H1 (cell line): ENCODE measurements around the gene RUBCN. TPM values are rescaled to one million over a fixed set of nuclear protein-coding genes. Genes with fewer than 3 reads are reported as not detected.

ENCODE experiments used
- CTCF ChIA-PET: fragments of 300-600 bp; sonication (Branson Sonifier 250); formaldehyde crosslinking; loops from one replicate; lab custom pipeline; 2021; ENCODE audit not compliant: partially characterized antibody; lab: Charles Lee
- POLR2A ChIA-PET: fragments of 300-600 bp; sonication (Branson Sonifier 250); formaldehyde crosslinking; loops from one replicate; lab custom pipeline; 2021; ENCODE audit warnings: inconsistent platforms; ENCODE audit not compliant: partially characterized antibody; lab: Charles Lee
- DNase-seq, 2 experiments: peaks; one replicate each; pipeline versions ENCODE4 v3.0.0 to v3.0.0-alpha.2; 2010 to 2022; ENCODE audit warnings: low spot score in 2 of 2, low read depth in 1 of 2, mixed read lengths in 1 of 2
- FAIRE-seq: peaks from 2 replicates; lab custom pipeline; 2011; peaks lifted over from hg19 to GRCh38; lab: Jason Lieb, UNC
- H2AFZ ChIP-seq: 2 replicates; pipeline ENCODE4 v1.8.1; 2012; ENCODE audit warnings: low read length, inconsistent platforms
- H2AK5ac ChIP-seq: 2 replicates; pipeline ENCODE4 v1.6.1; 2013; ENCODE audit warnings: low read depth, low read length
- H2BK120ac ChIP-seq: replicated peaks from 2 replicates; pipeline ENCODE3; 2013; ENCODE audit warnings: low read depth, low read length, inconsistent platforms
- H2BK12ac ChIP-seq: 2 replicates; pipeline ENCODE4 v1.6.1; 2013; ENCODE audit warnings: low read depth, low read length
- H2BK15ac ChIP-seq: 2 replicates; pipeline ENCODE4 v1.6.1; 2013; ENCODE audit warnings: low read length
- H2BK20ac ChIP-seq: 2 replicates; pipeline ENCODE4 v1.6.1; 2013; ENCODE audit warnings: low read length
- H2BK5ac ChIP-seq: 2 replicates; pipeline ENCODE4 v1.6.1; 2013; ENCODE audit warnings: low read depth, low read length
- H3K14ac ChIP-seq: 2 replicates; pipeline ENCODE4 v1.6.1; 2013; ENCODE audit warnings: inconsistent platforms; ENCODE audit not compliant: insufficient read length
- H3K18ac ChIP-seq: 2 replicates; pipeline ENCODE4 v1.6.1; 2013; ENCODE audit warnings: low read length; ENCODE audit errors: extremely low read depth
- H3K23ac ChIP-seq: 2 replicates; pipeline ENCODE4 v1.6.1; 2013; ENCODE audit warnings: inconsistent platforms; ENCODE audit not compliant: insufficient read length
- H3K23me2 ChIP-seq: 2 replicates; pipeline ENCODE4 v1.6.1; 2013; ENCODE audit warnings: low read depth, low read length
- H3K27ac ChIP-seq: 2 replicates; pipeline ENCODE4 v1.6.1; 2011; ENCODE audit warnings: low read depth, low read length, inconsistent platforms
- H3K27me3 ChIP-seq, 4 experiments: replicated peaks in 1 of 4; 1 replicate in 1 of 4; 2 replicates in 3 of 4; pipeline versions ENCODE4 v1.6.1 to v1.8.1; 2011 to 2013; ENCODE audit warnings: low read length in 3 of 4, mild to moderate bottlenecking in 3 of 4, inconsistent platforms in 2 of 4, mixed read lengths in 2 of 4, moderate library complexity in 1 of 4; ENCODE audit not compliant: control insufficient read depth in 3 of 4, insufficient read depth in 3 of 4; ENCODE audit errors: extremely low read depth in 1 of 4
- H3K36me3 ChIP-seq, 4 experiments: 2 replicates each; pipeline versions ENCODE4 v1.6.1 to v1.8.1; 2011 to 2013; ENCODE audit warnings: mild to moderate bottlenecking in 4 of 4, low read length in 3 of 4, moderate library complexity in 2 of 4, control low read depth in 1 of 4, inconsistent platforms in 1 of 4; ENCODE audit not compliant: insufficient read depth in 4 of 4, control insufficient read depth in 2 of 4
- H3K4ac ChIP-seq: replicated peaks from 2 replicates; pipeline ENCODE3; 2013; ENCODE audit warnings: low read length, low read depth, mixed read lengths, inconsistent platforms; ENCODE audit not compliant: insufficient read length
- H3K4me1 ChIP-seq, 4 experiments: replicated peaks in 1 of 4; 1 replicate in 1 of 4; 2 replicates in 3 of 4; pipeline versions ENCODE4 v1.6.1 to v1.8.1; 2011 to 2013; ENCODE audit warnings: low read length in 3 of 4, inconsistent platforms in 2 of 4, mixed read lengths in 1 of 4; ENCODE audit not compliant: insufficient read depth in 4 of 4, control insufficient read depth in 3 of 4
- H3K4me2 ChIP-seq, 2 experiments: 2 replicates each; pipeline versions ENCODE4 v1.6.1 to v1.8.1; 2011 to 2013; ENCODE audit warnings: low read depth in 2 of 2, low read length in 2 of 2, control low read depth in 1 of 2, inconsistent platforms in 1 of 2, mild to moderate bottlenecking in 1 of 2; ENCODE audit not compliant: insufficient read depth in 1 of 2
- H3K4me3 ChIP-seq, 4 experiments: fragments of 200-600, 300-600 bp in 1 of 4; sonication (generic), shearing (Covaris generic), sonication (Bioruptor Twin) in 1 of 4; 2 replicates each; pipeline versions ENCODE4 v1.5.1 to v1.8.1; 2011 to 2016; ENCODE audit warnings: low read length in 4 of 4, low read depth in 3 of 4, control low read depth in 2 of 4, inconsistent platforms in 2 of 4, mild to moderate bottlenecking in 2 of 4, mixed read lengths in 1 of 4, moderate library complexity in 1 of 4; ENCODE audit not compliant: insufficient read depth in 2 of 4; ENCODE audit errors: extremely low read depth in 1 of 4
- H3K56ac ChIP-seq: replicated peaks from 2 replicates; pipeline ENCODE3; 2013; ENCODE audit warnings: low read depth, mild to moderate bottlenecking, mixed read lengths, low read length, inconsistent platforms; ENCODE audit not compliant: insufficient read length
- H3K79me1 ChIP-seq: 2 replicates; pipeline ENCODE4 v1.6.1; 2013; ENCODE audit warnings: low read depth, low read length, control low read depth
- H3K79me2 ChIP-seq, 2 experiments: 2 replicates each; pipeline versions ENCODE4 v1.6.1 to v1.8.1; 2012 to 2013; ENCODE audit warnings: low read length in 2 of 2, mild to moderate bottlenecking in 2 of 2, inconsistent platforms in 1 of 2; ENCODE audit not compliant: insufficient read depth in 2 of 2, control insufficient read depth in 1 of 2
- H3K9ac ChIP-seq, 4 experiments: replicated peaks in 1 of 4; 1 replicate in 1 of 4; 2 replicates in 3 of 4; pipeline versions ENCODE4 v1.6.1 to v1.8.1; 2011 to 2013; ENCODE audit warnings: low read depth in 3 of 4, low read length in 3 of 4, control low read depth in 2 of 4, mild to moderate bottlenecking in 2 of 4, moderate library complexity in 2 of 4, inconsistent platforms in 1 of 4; ENCODE audit errors: extremely low read depth in 1 of 4
- H3K9me3 ChIP-seq, 2 experiments: 2 replicates each; pipeline versions ENCODE4 v1.6.1 to v1.8.1; 2012 to 2013; ENCODE audit warnings: mild to moderate bottlenecking in 2 of 2, moderate library complexity in 2 of 2, control low read depth in 1 of 2, inconsistent platforms in 1 of 2, low read depth in 1 of 2, low read length in 1 of 2, mixed read lengths in 1 of 2; ENCODE audit not compliant: insufficient read depth in 2 of 2
- H4K20me1 ChIP-seq, 2 experiments: replicated peaks in 1 of 2; 2 replicates each; pipeline versions ENCODE3 to v1.8.1; 2011 to 2013; ENCODE audit warnings: inconsistent platforms in 2 of 2, low read length in 2 of 2, mild to moderate bottlenecking in 1 of 2; ENCODE audit not compliant: insufficient read depth in 2 of 2, control insufficient read depth in 1 of 2
- H4K5ac ChIP-seq: 2 replicates; pipeline ENCODE4 v1.6.1; 2013; ENCODE audit warnings: low read length, low read depth, mixed read lengths, inconsistent platforms; ENCODE audit not compliant: insufficient read length
- H4K8ac ChIP-seq: 2 replicates; pipeline ENCODE4 v1.8.0; 2013; ENCODE audit warnings: mild to moderate bottlenecking, moderate library complexity, low read length, inconsistent platforms; ENCODE audit not compliant: insufficient read depth; ENCODE audit errors: extremely low read depth
- H4K91ac ChIP-seq: replicated peaks from 2 replicates; pipeline ENCODE3; 2013; ENCODE audit warnings: low read length, mixed read lengths, inconsistent platforms; ENCODE audit not compliant: insufficient read length
- BCL11A ChIP-seq, 2 experiments: IDR thresholded peaks; one replicate each; pipeline ENCODE4 v1.6.1; 2011; ENCODE audit warnings: low read depth in 2 of 2, low read length in 2 of 2, mild to moderate bottlenecking in 2 of 2
- CTCF ChIP-seq, 3 experiments: IDR thresholded peaks; 1 replicate in 2 of 3; 2 replicates in 1 of 3; pipeline versions ENCODE4 v1.5.1 to v1.6.1; 2011; ENCODE audit warnings: low read length in 3 of 3, mild to moderate bottlenecking in 3 of 3, inconsistent platforms in 2 of 3, low read depth in 1 of 3, moderate library complexity in 1 of 3; ENCODE audit not compliant: insufficient read depth in 1 of 3; ENCODE audit errors: control extremely low read depth in 1 of 3
- FOSL1 ChIP-seq: IDR thresholded peaks from 2 replicates; pipeline ENCODE4 v1.6.1; 2011; ENCODE audit warnings: mild to moderate bottlenecking, low read depth, low read length, moderate library complexity; ENCODE audit not compliant: insufficient read depth
- GABPA ChIP-seq: IDR thresholded peaks from 2 replicates; pipeline ENCODE4 v1.6.1; 2011; ENCODE audit warnings: mild to moderate bottlenecking, low read length, moderate library complexity, borderline replicate concordance; ENCODE audit not compliant: insufficient read depth
- JUN ChIP-seq: IDR thresholded peaks from 2 replicates; pipeline ENCODE4 v1.6.1; 2011; ENCODE audit warnings: low read depth, mild to moderate bottlenecking, improper control_type of control experiment, low read length
- KDM1A ChIP-seq: fragments of 200-600, 300-600 bp; sonication (generic); IDR thresholded peaks from 2 replicates; pipeline ENCODE4 v1.7.1; 2016; ENCODE audit warnings: mild to moderate bottlenecking, low read length, borderline replicate concordance
- NANOG ChIP-seq: IDR thresholded peaks from 2 replicates; pipeline ENCODE4 v1.6.1; 2011; ENCODE audit warnings: low read length, low read depth, mild to moderate bottlenecking, inconsistent platforms; ENCODE audit not compliant: insufficient read depth, poor library complexity, severe bottlenecking
- PHF8 ChIP-seq: fragments of 200-600 bp; sonication (generic); conservative IDR thresholded peaks from 2 replicates; pipeline ENCODE4 v1.7.1; 2012; ENCODE audit warnings: low read depth, mild to moderate bottlenecking, inconsistent platforms, low read length, moderate library complexity
- POLR2A ChIP-seq, 2 experiments: IDR thresholded peaks; 1 replicate in 1 of 2; 2 replicates in 1 of 2; pipeline ENCODE4 v1.6.1; 2011; ENCODE audit warnings: low read depth in 2 of 2, low read length in 2 of 2, mild to moderate bottlenecking in 2 of 2; ENCODE audit errors: control extremely low read depth in 1 of 2
- RFX5 ChIP-seq: IDR thresholded peaks from 2 replicates; pipeline ENCODE4 v1.6.1; 2011; ENCODE audit warnings: low read depth, low read length, improper control_type of control experiment, borderline replicate concordance
- SP4 ChIP-seq: IDR thresholded peaks from 2 replicates; pipeline ENCODE4 v1.6.1; 2012; ENCODE audit warnings: low read length, inconsistent platforms
- SRF ChIP-seq: IDR thresholded peaks from 2 replicates; pipeline ENCODE4 v1.6.1; 2011; ENCODE audit warnings: mild to moderate bottlenecking, low read depth, low read length, moderate library complexity
- WGBS, 2 experiments: shearing (Covaris generic) in 1 of 2; methylation state at CpG; one replicate each; pipeline versions ENCODE4 v1.1.6 to v1.1.7; 2013 to 2015; ENCODE audit warnings: low lambda C conversion rate in 2 of 2, mixed read lengths in 2 of 2, inconsistent platforms in 1 of 2, low coverage in 1 of 2, missing lambda C conversion rate in 1 of 2; ENCODE audit not compliant: insufficient replicate concordance in 2 of 2, insufficient coverage in 1 of 2, insufficient read length in 1 of 2; ENCODE audit errors: extremely low coverage in 1 of 2, missing lambda C conversion rate in 1 of 2; 5-methylcytosine and 5-hydroxymethylcytosine counted together
- polyA plus RNA-seq, 7 experiments: library from polyadenylated mRNA; depleted of rRNA in 3 of 7; stranded (reverse) in 5 of 7; unstranded in 2 of 7; fragments of >200 nt in 5 of 7; fragments of 200-250 nt in 2 of 7; gene quantifications; 1 replicate in 5 of 7; 2 replicates in 1 of 7; 4 replicates in 1 of 7; pipeline versions ENCODE4 v1.2.1 to v1.2.3, GENCODE V29; 2011 to 2013; ENCODE audit warnings: missing spikeins in 2 of 7, mixed read lengths in 2 of 7
- total RNA-seq: library from RNA; stranded (reverse); fragmentation: NEBNext Ultra II Directional; extraction: Animal tissue kit (Norgen Biotek cat#: 25700); gene quantifications from 2 replicates; pipeline ENCODE4 v1.2.1, GENCODE V29; 2021

Gene RUBCN
- total and polyA plus RNA-seq, 2 of the 8 experiments (the other 6 are each of a cell fraction or from before 2014, with no cell fraction given), result 9.3 to 21.9 TPM

DNA sequence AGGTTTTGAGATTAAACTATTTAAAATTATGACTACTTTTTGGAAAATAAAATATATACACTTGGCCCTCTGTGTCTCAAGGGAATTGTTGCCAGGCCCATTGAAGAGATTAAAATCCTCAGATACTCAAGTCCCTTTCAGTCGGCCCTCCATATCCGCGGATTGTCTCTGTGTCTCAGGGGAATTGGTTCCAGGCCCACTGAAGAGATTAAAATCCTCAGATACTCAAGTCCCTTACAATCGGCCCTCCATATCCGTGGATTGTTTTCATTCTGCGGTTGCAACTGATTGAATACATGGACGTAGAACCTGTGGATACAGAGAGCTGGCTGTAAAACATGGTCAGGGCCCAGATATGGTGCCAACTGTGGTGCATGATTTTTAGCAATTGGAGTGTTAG, 38.6 kb upstream of the RUBCN start:
- Histone ChIP-seq H2BK120ac (no peak overlapping the region), H3K23ac (no peak overlapping the region), H3K14ac (no peak overlapping the region), H2BK20ac (no peak overlapping the region), H4K5ac (no peak overlapping the region), H3K27ac (no peak overlapping the region), H3K36me3 (peaks cover 0 to 7% (median 2%) of the 10 kb centered on the region in 4 experiments; a peak in 3 of 8 replicates), H3K4ac (no peak overlapping the region), H3K9me3 (no peaks in the 10 kb centered on the region), H3K4me3 (no peak overlapping the region), H3K79me2 (no peaks in the 10 kb centered on the region), H2BK12ac (no peak overlapping the region), H2BK15ac (no peak overlapping the region), H3K4me1 (no peaks in the 10 kb centered on the region), H2BK5ac (no peak overlapping the region), H3K4me2 (no peak overlapping the region), H3K56ac (no peak overlapping the region), H3K79me1 (no peaks in the 10 kb centered on the region), H3K27me3 (no peaks in the 10 kb centered on the region), H3K18ac (no peak overlapping the region), H3K23me2 (no peaks in the 10 kb centered on the region), H4K8ac (no peak overlapping the region), H2AK5ac (no peak overlapping the region), H4K91ac (no peak overlapping the region), H4K20me1 (peaks cover 0 to 1% of the 10 kb centered on the region in 2 experiments), H3K9ac (no peak overlapping the region), H2AFZ (no peak overlapping the region)
- WGBS, 2 experiments, result 88% methylated on average over 7 of the region's 7 CpGs; no CpG with 5 or more reads in 1 of the 2 experiments
- ChIA-PET POLR2A (interaction anchor here (1.3 kb wide), 1 partner anchor 16 kb away, joined by 8 read pairs; the partner anchor contains the start of gene LRCH3), CTCF (no interaction called here)
- DNase-seq (no peak), FAIRE-seq (no peak)
- TF ChIP-seq JUN, result no peak
- TF ChIP-seq CTCF (IDR thresholded peaks at IDR 0.05; ENCODE audit: control extremely low read depth in 1 of 3, insufficient read depth in 1 of 3, low read depth in 1 of 3, low read length in 3 of 3), result no peak
- no peak for TF ChIP-seq GABPA
- no peak for TF ChIP-seq POLR2A (IDR thresholded peaks at IDR 0.05; ENCODE audit: control extremely low read depth in 1 of 2, low read depth in 2 of 2, low read length in 2 of 2)
- no peak for TF ChIP-seq KDM1A
- no peak for TF ChIP-seq RFX5
- TF ChIP-seq BCL11A (IDR thresholded peaks at IDR 0.05; ENCODE audit: low read depth in 2 of 2, low read length in 2 of 2), result no peak
- TF ChIP-seq FOSL1, result no peak
- no peak for TF ChIP-seq SP4
- TF ChIP-seq PHF8, result no peak
- TF ChIP-seq NANOG, result no peak
- TF ChIP-seq SRF, result no peak
